22Rv1 (cell line): Measurements from ENCODE around the gene ZNF484.

ENCODE experiments used
- ZFX ChIP-seq: fragments of 450-650 bp; IDR thresholded peaks from 2 replicates; pipeline ENCODE4 v1.6.1; 2017; ENCODE audit warnings: antibody characterized with exemption, borderline replicate concordance
- TF ChIP-seq, protein P1 (sequence below): fragments of 450-650 bp; IDR thresholded peaks from 2 replicates; pipeline ENCODE4 v1.5.1; 2017; ENCODE audit warnings: mild to moderate bottlenecking

GRCh38 chr9:92820964-92821363, 56.9 kb downstream of the ZNF484 start:
- TF ChIP-seq, protein P1, sequence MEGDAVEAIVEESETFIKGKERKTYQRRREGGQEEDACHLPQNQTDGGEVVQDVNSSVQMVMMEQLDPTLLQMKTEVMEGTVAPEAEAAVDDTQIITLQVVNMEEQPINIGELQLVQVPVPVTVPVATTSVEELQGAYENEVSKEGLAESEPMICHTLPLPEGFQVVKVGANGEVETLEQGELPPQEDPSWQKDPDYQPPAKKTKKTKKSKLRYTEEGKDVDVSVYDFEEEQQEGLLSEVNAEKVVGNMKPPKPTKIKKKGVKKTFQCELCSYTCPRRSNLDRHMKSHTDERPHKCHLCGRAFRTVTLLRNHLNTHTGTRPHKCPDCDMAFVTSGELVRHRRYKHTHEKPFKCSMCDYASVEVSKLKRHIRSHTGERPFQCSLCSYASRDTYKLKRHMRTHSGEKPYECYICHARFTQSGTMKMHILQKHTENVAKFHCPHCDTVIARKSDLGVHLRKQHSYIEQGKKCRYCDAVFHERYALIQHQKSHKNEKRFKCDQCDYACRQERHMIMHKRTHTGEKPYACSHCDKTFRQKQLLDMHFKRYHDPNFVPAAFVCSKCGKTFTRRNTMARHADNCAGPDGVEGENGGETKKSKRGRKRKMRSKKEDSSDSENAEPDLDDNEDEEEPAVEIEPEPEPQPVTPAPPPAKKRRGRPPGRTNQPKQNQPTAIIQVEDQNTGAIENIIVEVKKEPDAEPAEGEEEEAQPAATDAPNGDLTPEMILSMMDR: no peak
- TF ChIP-seq ZFX: no peak
